Body of pancreas (tissue), 4 donors: ENCODE results near the gene SRPK3.

ENCODE experiments used
- CTCF ChIP-seq, 7 experiments: fragments of 450-650 bp in 4 of 7; fragments of 200-600 bp in 3 of 7; sonication (generic) in 3 of 7; IDR thresholded peaks; one replicate each; pipeline ENCODE4 v1.5.1; 2016 to 2019; ENCODE audit warnings: antibody characterized with exemption in 7 of 7
- POLR2A ChIP-seq, 3 donors: fragments of 450-650 bp; IDR thresholded peaks; one replicate each; pipeline ENCODE4 v1.6.1; 2016; ENCODE audit warnings: antibody characterized with exemption in 3 of 3, mild to moderate bottlenecking in 2 of 3

DNA sequence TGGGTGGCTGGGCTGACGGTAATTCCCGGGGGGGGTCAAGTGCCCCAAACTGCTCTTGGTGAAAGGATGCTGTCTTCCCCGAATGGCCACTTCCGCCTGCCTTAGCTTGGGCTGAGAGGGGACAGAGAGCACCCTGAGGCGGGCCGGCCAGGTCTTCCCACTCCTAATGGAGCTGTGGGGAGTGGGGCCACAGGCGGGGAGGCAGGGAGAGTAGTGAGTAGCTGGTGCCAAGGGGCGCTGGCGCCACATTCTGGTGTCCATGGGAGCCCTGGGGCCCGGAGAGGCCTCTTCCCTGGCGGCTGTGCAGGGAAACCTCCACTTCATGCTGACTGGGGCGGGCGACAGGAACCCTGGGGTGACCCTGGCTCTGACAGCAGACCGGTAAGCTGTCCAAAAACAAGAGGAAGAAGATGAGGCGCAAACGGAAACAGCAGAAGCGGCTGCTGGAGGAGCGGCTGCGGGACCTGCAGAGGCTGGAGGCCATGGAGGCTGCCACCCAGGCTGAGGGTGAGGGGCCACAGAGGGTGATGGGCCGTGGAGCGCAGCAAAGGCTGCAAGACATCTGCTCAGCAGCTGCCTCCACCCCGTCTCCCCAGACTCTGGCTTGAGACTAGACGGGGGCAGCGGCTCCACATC lies 2.7 kb downstream of the SRPK3 start:
- no peak for TF ChIP-seq POLR2A (IDR thresholded peaks at IDR 0.05)
- no peak for TF ChIP-seq CTCF (IDR thresholded peaks at IDR 0.05)
